HL-60 (cell line): ENCODE results near the gene ADIRF.

Experiments used
- GABPA ChIP-seq: IDR thresholded peaks from 2 replicates; pipeline ENCODE4 v1.6.1; 2012; ENCODE audit warnings: low read depth
- POLR2AphosphoS5 ChIP-seq: IDR thresholded peaks from 2 replicates; pipeline ENCODE4 v1.6.1; 2012; ENCODE audit warnings: low read depth
- SPI1 ChIP-seq: IDR thresholded peaks from 2 replicates; pipeline ENCODE4 v1.6.1; 2012; ENCODE audit warnings: low read depth, mild to moderate bottlenecking, borderline replicate concordance
- TF ChIP-seq, protein P1 (sequence below): IDR thresholded peaks from one replicate; pipeline ENCODE4 v1.5.1; 2011; ENCODE audit warnings: low read length, control low read depth, inconsistent platforms; ENCODE audit not compliant: insufficient read depth
- TF ChIP-seq, protein P2 (sequence below): IDR thresholded peaks from 2 replicates; pipeline ENCODE4 v1.6.1; 2012; ENCODE audit warnings: low read depth; ENCODE audit not compliant: insufficient replicate concordance

DNA sequence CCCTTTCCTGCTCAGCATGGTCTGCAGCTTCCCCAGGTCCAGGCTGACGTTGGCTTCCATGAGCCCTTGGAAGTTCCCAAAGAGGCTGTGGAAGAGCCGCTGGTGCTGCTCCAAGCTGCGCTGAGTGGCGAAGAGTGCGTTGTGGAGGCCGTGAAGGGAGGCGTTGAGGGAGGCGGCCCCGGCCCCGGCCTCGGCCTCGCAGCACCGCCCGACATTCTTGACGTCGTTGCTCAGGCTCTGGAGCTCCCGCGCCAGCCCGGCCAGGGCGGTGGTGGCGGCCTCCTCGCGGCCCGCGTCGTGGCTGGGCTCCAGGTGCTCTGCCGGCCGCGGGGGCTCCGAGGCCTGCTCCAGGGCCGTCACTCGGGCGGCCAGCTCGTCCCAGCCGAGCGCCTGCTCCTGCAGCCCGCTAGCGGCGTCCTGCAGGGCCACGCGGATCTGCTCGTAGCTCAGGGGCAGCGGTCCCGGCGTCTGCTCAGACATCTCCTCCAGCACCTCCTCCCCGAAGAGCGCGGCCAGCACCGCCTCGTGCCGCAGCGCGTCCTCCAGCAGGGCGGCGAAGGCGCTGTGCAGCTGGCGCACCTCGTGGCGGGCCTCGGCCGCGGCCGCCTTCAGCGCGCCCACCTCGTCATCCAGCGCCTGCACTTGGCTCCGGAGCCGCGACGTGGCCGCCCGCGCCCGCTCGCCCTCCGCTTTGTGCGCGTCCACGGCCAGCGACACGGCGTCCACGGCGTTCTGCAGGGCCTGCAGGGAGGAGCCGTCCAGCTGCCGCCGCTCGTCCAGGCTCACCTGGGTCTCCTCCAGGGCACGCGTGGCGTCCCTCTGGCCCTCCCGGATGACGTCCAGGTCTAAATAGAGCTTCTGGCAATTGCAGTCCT lies 25.6 kb upstream of the ADIRF start:
- TF ChIP-seq, protein P1, sequence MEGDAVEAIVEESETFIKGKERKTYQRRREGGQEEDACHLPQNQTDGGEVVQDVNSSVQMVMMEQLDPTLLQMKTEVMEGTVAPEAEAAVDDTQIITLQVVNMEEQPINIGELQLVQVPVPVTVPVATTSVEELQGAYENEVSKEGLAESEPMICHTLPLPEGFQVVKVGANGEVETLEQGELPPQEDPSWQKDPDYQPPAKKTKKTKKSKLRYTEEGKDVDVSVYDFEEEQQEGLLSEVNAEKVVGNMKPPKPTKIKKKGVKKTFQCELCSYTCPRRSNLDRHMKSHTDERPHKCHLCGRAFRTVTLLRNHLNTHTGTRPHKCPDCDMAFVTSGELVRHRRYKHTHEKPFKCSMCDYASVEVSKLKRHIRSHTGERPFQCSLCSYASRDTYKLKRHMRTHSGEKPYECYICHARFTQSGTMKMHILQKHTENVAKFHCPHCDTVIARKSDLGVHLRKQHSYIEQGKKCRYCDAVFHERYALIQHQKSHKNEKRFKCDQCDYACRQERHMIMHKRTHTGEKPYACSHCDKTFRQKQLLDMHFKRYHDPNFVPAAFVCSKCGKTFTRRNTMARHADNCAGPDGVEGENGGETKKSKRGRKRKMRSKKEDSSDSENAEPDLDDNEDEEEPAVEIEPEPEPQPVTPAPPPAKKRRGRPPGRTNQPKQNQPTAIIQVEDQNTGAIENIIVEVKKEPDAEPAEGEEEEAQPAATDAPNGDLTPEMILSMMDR: no peak
- TF ChIP-seq, protein P2, sequence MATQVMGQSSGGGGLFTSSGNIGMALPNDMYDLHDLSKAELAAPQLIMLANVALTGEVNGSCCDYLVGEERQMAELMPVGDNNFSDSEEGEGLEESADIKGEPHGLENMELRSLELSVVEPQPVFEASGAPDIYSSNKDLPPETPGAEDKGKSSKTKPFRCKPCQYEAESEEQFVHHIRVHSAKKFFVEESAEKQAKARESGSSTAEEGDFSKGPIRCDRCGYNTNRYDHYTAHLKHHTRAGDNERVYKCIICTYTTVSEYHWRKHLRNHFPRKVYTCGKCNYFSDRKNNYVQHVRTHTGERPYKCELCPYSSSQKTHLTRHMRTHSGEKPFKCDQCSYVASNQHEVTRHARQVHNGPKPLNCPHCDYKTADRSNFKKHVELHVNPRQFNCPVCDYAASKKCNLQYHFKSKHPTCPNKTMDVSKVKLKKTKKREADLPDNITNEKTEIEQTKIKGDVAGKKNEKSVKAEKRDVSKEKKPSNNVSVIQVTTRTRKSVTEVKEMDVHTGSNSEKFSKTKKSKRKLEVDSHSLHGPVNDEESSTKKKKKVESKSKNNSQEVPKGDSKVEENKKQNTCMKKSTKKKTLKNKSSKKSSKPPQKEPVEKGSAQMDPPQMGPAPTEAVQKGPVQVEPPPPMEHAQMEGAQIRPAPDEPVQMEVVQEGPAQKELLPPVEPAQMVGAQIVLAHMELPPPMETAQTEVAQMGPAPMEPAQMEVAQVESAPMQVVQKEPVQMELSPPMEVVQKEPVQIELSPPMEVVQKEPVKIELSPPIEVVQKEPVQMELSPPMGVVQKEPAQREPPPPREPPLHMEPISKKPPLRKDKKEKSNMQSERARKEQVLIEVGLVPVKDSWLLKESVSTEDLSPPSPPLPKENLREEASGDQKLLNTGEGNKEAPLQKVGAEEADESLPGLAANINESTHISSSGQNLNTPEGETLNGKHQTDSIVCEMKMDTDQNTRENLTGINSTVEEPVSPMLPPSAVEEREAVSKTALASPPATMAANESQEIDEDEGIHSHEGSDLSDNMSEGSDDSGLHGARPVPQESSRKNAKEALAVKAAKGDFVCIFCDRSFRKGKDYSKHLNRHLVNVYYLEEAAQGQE: no peak
- TF ChIP-seq POLR2AphosphoS5: no peak
- no peak for TF ChIP-seq GABPA
- no peak for TF ChIP-seq SPI1
